ENCODE measurements around the gene STMN3. TPM values are rescaled to one million over a fixed set of nuclear protein-coding genes. Genes with fewer than 3 reads are reported as not detected.
A peak's percentile ranks its signal among the peaks of the same experiment; 100 is the strongest.

Gene STMN3
- total and polyA plus RNA-seq, 11 donors: 2.9 to 15.6 (median 5.2) TPM

GRCh38 chr20:63627129-63627750 lies 26.0 kb downstream of the STMN3 start:
- peak overlapping the region; percentile 58 to 99 (median 88) for H3K4me3 ChIP-seq
- DNase-seq (peak; percentile 94 to 98 (median 96)), ATAC-seq (peak; percentile 84 to 93 (median 92))
- peak overlapping the region; percentile 88 to 99 (median 97) for H3K27ac ChIP-seq
- H3K9me3 ChIP-seq: no peaks in the 10 kb centered on the region
- intact Hi-C loops (cut with DNase I): loop anchor here in 3 of 10 donors (2.0 to 10.0 kb wide), 4 partner anchors 14 to 238 kb away; partner anchors contain the start of genes ABHD16B (in 1 of the 3), RTEL1 (in 1 of the 3) and TPD52L2 (in 1 of the 3)
- no peak for TF ChIP-seq CTCF (IDR thresholded peaks at IDR 0.05)
- TF ChIP-seq POLR2A (IDR thresholded peaks at IDR 0.05): peak in 1 of 2 donors; percentile 81
- H3K4me1 ChIP-seq: peaks cover 0 to 33% (median 15%) of the 10 kb centered on the region in 12 donors
- WGBS, 4 donors: 0 to 1% (median 0%) methylated on average over 38 to 68 of the region's 68 CpGs
- no peaks in the 10 kb centered on the region for H3K27me3 ChIP-seq
- H3K36me3 ChIP-seq: peaks cover 0 to 7% (median 0%) of the 10 kb centered on the region in 9 donors

GRCh38 chr20:63626424-63627128 lies 26.6 kb downstream of the STMN3 start, which contains the start of gene GMEB2:
Gene GMEB2, minus strand, starts transcription at chr20:63627101. Its CDS starts 7,704 bp downstream, at chr20:63619397.
- Histone ChIP-seq H3K36me3 (peaks cover 0 to 7% (median 0%) of the 10 kb centered on the region in 9 donors), H3K4me3 (peak within 1 kb of the TSS; percentile 58 to 99 (median 90)), H3K27ac (peak within 1 kb of the TSS; percentile 88 to 99 (median 97)), H3K4me1 (peaks cover 0 to 33% (median 15%) of the 10 kb centered on the region in 12 donors), H3K9me3 (no peaks in the 10 kb centered on the region), H3K27me3 (no peaks in the 10 kb centered on the region)
- intact Hi-C loops (cut with DNase I): loop anchor here in 3 of 10 donors (2.0 to 10.0 kb wide), 4 partner anchors 14 to 238 kb away; partner anchors contain the start of genes ABHD16B (in 1 of the 3), RTEL1 (in 1 of the 3) and TPD52L2 (in 1 of the 3)
- no peak for TF ChIP-seq CTCF (IDR thresholded peaks at IDR 0.05)
- TF ChIP-seq POLR2A (IDR thresholded peaks at IDR 0.05): peak in 1 of 2 donors; percentile 76
- peak; percentile 75 to 90 (median 86) for DNase-seq
- peak; percentile 13 to 48 (median 46) for ATAC-seq
- WGBS, 4 donors: 0 to 1% (median 1%) methylated on average over 34 to 114 of the region's 114 CpGs; no CpG with 5 or more reads in 1 of the 4 donors

- peak overlapping the region; percentile 58 to 95 (median 86) for H3K4me3 ChIP-seq
- no peak for TF ChIP-seq POLR2A (IDR thresholded peaks at IDR 0.05)
- no peak for TF ChIP-seq CTCF (IDR thresholded peaks at IDR 0.05)
- H3K36me3 ChIP-seq: peaks cover 0 to 7% (median 0%) of the 10 kb centered on the region in 9 donors
- peak overlapping the region; percentile 88 to 99 (median 95) for H3K27ac ChIP-seq
- no peak for ATAC-seq
- H3K27me3 ChIP-seq: no peaks in the 10 kb centered on the region
- WGBS, 4 donors: 16 to 31% (median 23%) methylated on average over 19 to 36 of the region's 36 CpGs
- H3K9me3 ChIP-seq: no peaks in the 10 kb centered on the region
- peaks cover 0 to 28% (median 13%) of the 10 kb centered on the region in 12 donors for H3K4me1 ChIP-seq
- intact Hi-C loops (cut with DNase I): loop anchor here in 3 of 10 donors (2.0 to 10.0 kb wide), 4 partner anchors 15 to 239 kb away; partner anchors contain the start of genes ABHD16B (in 1 of the 3), RTEL1 (in 1 of the 3) and TPD52L2 (in 1 of the 3)
- peak in 4 of 5 donors; percentile 29 to 46 (median 34) for DNase-seq
Measured at GRCh38 chr20:63625771-63626423, 27.3 kb downstream of the STMN3 start.
